PC-9 (cell line): ENCODE measurements around the gene TRAF2. TPM values are rescaled to one million over a fixed set of nuclear protein-coding genes. Genes with fewer than 3 reads are reported as not detected.

Experiments used
- BruUV-seq: library from RNA; stranded (reverse); fragments of 400-500 nt; replicated peaks from 2 replicates; lab custom pipeline; 2021; lab: Mats Ljungman, UMichigan
- CTCF ChIA-PET: fragments of 300-600 bp; sonication (Branson Sonifier 250); formaldehyde crosslinking; loops from one replicate; lab custom pipeline; 2022; ENCODE audit warnings: antibody characterized with exemption; lab: Charles Lee
- POLR2A ChIA-PET: fragments of 300-600 bp; sonication (Branson Sonifier 250); formaldehyde crosslinking; loops from one replicate; lab custom pipeline; 2022; ENCODE audit warnings: antibody characterized with exemption; ENCODE audit not compliant: unreplicated experiment; lab: Charles Lee
- DNase-seq, 2 experiments: peaks; one replicate each; pipeline versions ENCODE4 v3.0.0 to v3.0.0-alpha.2; 2015 to 2022; ENCODE audit warnings: mixed read lengths in 1 of 2
- H2AFZ ChIP-seq: fragments of 200-600 bp; sonication (generic); 2 replicates; pipeline ENCODE4 v1.8.1; 2017; ENCODE audit warnings: antibody characterized with exemption
- H3F3A ChIP-seq: fragments of 200-600 bp; sonication (generic); 2 replicates; pipeline ENCODE4 v1.8.1; 2017; ENCODE audit warnings: antibody characterized with exemption, mild to moderate bottlenecking, low read depth; ENCODE audit not compliant: insufficient read depth
- H3K27ac ChIP-seq: fragments of 200-600 bp; sonication (generic); 2 replicates; pipeline ENCODE4 v1.6.1; 2016; ENCODE audit warnings: mixed run types
- H3K27me3 ChIP-seq: fragments of 200-600 bp; sonication (generic); 2 replicates; pipeline ENCODE4 v1.6.1; 2016; ENCODE audit warnings: low read depth, mixed run types; ENCODE audit not compliant: insufficient read depth
- H3K36me3 ChIP-seq: fragments of 200-600 bp; sonication (generic); 2 replicates; pipeline ENCODE4 v1.6.1; 2016; ENCODE audit warnings: low read depth, mixed run types
- H3K4me1 ChIP-seq: fragments of 200-600 bp; sonication (generic); replicated peaks from 2 replicates; pipeline ENCODE4 v1.6.1; 2016; ENCODE audit warnings: mixed run types; ENCODE audit not compliant: insufficient read depth
- H3K4me2 ChIP-seq: fragments of 200-600 bp; sonication (generic); 2 replicates; pipeline ENCODE4 v1.6.1; 2017; ENCODE audit warnings: mixed run types
- H3K4me3 ChIP-seq: fragments of 200-600 bp; sonication (generic); 2 replicates; pipeline ENCODE4 v1.6.1; 2016; ENCODE audit warnings: mixed run types
- H3K79me2 ChIP-seq: fragments of 200-600 bp; sonication (generic); 2 replicates; pipeline ENCODE4 v1.6.1; 2017; ENCODE audit warnings: low read depth, mixed run types
- H3K9me2 ChIP-seq: fragments of 200-600 bp; sonication (generic); 2 replicates; pipeline ENCODE4 v1.8.1; 2017; ENCODE audit warnings: mild to moderate bottlenecking; ENCODE audit not compliant: insufficient read depth
- H3K9me3 ChIP-seq: fragments of 200-600 bp; sonication (generic); 2 replicates; pipeline ENCODE4 v1.8.1; 2016; ENCODE audit warnings: low read depth; ENCODE audit not compliant: insufficient read depth
- H4K20me1 ChIP-seq: fragments of 200-600 bp; sonication (generic); 2 replicates; pipeline ENCODE4 v1.8.1; 2017; ENCODE audit not compliant: insufficient read depth
- EZH2 ChIP-seq: fragments of 200-600 bp; sonication (generic); IDR thresholded peaks from 2 replicates; pipeline ENCODE4 v1.8.0; 2017; ENCODE audit warnings: antibody characterized with exemption, low read depth
- intact Hi-C: fragments of 100-400 bp; cut with micrococcal nuclease; formaldehyde crosslinking; loops from one replicate; pipeline ENCODE4 v1.10.0; 2022; ENCODE audit not compliant: unreplicated experiment
- total RNA-seq: library from RNA; stranded (reverse); gene quantifications from 2 replicates; pipeline ENCODE4 v1.2.3, GENCODE V29; 2021
- TF ChIP-seq, protein P1 (sequence below): fragments of 200-600 bp; sonication (generic); conservative IDR thresholded peaks from 2 replicates; pipeline ENCODE4 v1.6.1; 2017; ENCODE audit warnings: mixed run types, antibody characterized with exemption, mild to moderate bottlenecking, moderate library complexity

The TRAF2 gene
- total RNA-seq, 1 experiment from 2014 or later: 42.7 TPM

DNA sequence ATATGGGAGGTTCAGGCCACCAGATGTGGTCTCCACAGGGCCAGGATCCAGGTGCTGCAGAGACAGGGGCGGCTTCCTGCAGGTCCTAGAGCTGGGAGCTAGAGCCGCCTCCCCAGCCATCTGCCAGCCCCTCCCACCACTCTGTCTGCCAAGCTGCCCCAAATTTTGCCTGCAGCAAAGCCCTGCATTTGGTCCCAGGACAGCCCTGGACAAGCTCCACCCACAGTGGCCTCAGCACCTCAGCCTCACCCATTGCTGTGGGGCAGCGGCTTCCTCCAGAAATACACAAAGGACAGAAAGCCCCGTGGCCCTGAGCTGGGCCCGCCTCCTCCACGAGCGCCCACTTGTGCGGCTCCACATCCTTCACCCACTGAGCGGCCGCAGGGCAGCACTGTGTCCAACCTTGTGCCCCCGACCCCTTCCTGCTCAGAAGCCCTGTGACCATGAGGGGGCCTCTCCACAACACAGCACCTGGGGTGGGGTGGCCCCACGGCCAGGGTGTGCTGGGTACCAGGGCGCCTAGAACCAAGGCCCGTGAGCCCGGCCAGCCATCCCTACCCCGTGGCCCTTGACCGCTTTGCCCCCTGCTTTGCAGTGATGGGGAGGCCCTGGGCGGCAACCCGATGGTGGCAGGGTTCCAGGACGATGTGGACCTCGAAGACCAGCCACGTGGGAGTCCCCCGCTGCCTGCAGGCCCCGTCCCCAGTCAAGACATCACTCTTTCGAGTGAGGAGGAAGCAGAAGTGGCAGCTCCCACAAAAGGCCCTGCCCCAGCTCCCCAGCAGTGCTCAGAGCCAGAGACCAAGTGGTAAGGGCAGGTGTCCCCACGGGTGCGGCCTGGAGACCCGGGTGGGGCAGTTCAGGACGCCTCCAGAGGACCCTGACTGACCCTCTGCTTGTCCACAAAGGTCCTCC, 47.7 kb upstream of the TRAF2 start:
- Histone ChIP-seq H3K27ac (no peak overlapping the region), H3K4me1 (0 out of 2 replicates have a peak, but pooled peaks cover 2% of the 10 kb centered on the region), H4K20me1 (peaks cover 16% of the 10 kb centered on the region; the same call in 1 of the 2 replicates), H3K9me2 (no peaks in the 10 kb centered on the region), H3F3A (peaks cover 35% of the 10 kb centered on the region), H3K9me3 (no peaks in the 10 kb centered on the region), H3K4me3 (no peak overlapping the region), H2AFZ (no peak overlapping the region), H3K79me2 (no peaks in the 10 kb centered on the region), H3K36me3 (no peaks in the 10 kb centered on the region), H3K4me2 (no peak overlapping the region), H3K27me3 (no peaks in the 10 kb centered on the region)
- no peak for TF ChIP-seq EZH2
- TF ChIP-seq, protein P1, sequence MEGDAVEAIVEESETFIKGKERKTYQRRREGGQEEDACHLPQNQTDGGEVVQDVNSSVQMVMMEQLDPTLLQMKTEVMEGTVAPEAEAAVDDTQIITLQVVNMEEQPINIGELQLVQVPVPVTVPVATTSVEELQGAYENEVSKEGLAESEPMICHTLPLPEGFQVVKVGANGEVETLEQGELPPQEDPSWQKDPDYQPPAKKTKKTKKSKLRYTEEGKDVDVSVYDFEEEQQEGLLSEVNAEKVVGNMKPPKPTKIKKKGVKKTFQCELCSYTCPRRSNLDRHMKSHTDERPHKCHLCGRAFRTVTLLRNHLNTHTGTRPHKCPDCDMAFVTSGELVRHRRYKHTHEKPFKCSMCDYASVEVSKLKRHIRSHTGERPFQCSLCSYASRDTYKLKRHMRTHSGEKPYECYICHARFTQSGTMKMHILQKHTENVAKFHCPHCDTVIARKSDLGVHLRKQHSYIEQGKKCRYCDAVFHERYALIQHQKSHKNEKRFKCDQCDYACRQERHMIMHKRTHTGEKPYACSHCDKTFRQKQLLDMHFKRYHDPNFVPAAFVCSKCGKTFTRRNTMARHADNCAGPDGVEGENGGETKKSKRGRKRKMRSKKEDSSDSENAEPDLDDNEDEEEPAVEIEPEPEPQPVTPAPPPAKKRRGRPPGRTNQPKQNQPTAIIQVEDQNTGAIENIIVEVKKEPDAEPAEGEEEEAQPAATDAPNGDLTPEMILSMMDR: no peak
- ChIA-PET POLR2A (interaction anchor here (0.6 to 0.8 kb wide), 3 partner anchors 18 to 37 kb away, joined by 3 to 8 read pairs (median 5); partner anchors contain the start of gene RABL6), CTCF (no interaction called here)
- BruUV-seq: no TSS peak
- intact Hi-C loops: no loop called here
- DNase-seq: peak in 1 of 2 experiments; percentile 56

DNA sequence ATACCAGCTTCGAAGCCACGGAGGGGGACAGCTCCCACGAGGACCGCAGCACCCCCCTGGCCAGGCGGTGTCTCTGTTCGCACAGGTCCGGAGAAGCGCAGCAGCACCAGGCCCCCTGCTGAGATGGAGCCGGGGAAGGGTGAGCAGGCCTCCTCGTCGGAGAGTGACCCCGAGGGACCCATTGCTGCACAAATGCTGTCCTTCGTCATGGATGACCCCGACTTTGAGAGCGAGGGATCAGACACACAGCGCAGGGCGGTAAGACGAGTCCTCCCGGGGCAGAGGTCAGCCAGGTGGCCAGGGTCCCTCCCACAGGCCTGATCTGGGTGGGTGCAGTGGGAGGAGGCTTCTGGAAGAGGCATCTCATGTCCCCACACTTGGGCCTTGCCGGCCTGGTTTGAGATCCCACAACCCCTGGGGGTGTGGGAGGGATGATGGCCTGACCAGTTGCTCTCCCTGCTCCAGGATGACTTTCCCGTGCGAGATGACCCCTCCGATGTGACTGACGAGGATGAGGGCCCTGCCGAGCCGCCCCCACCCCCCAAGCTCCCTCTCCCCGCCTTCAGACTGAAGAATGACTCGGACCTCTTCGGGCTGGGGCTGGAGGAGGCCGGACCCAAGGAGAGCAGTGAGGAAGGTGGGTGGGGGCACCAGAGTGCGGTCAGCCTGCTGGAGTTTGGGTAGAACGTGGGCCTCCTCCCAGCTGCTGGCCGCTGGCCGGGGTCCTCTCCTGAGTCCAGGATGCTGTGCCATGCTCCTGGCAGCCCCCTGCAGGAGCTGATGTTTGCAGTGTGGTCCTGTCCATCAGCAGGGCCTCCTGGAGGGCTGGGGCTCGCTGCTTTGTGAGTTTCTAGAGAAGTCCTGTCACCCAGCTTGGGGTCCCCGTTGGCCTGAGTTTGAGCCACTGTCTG, 46.8 kb upstream of the TRAF2 start:
- Histone ChIP-seq H3K9me3 (no peaks in the 10 kb centered on the region), H3K9me2 (no peaks in the 10 kb centered on the region), H3K79me2 (no peaks in the 10 kb centered on the region), H2AFZ (no peak overlapping the region), H3F3A (peaks cover 26% of the 10 kb centered on the region), H3K36me3 (no peaks in the 10 kb centered on the region), H3K4me1 (0 out of 2 replicates have a peak, but pooled peaks cover 2% of the 10 kb centered on the region), H3K4me3 (no peak overlapping the region), H4K20me1 (peaks cover 16% of the 10 kb centered on the region; the same call in 1 of the 2 replicates), H3K27ac (no peak overlapping the region), H3K27me3 (no peaks in the 10 kb centered on the region), H3K4me2 (peak overlapping the region; percentile 26; the same call in 1 of the 2 replicates)
- no TSS peak for BruUV-seq
- ChIA-PET POLR2A (no interaction called here), CTCF (no interaction called here)
- intact Hi-C loops: no loop called here
- TF ChIP-seq, protein P1: no peak
- TF ChIP-seq EZH2: no peak
- DNase-seq: no peak
